ENCODE data around the gene CTDNEP1. TPM values are rescaled to one million over a fixed set of nuclear protein-coding genes. Genes with fewer than 3 reads are reported as not detected.

The CTDNEP1 gene
- polyA plus RNA-seq, 4 donors, result 70.0 to 132 (median 89.3) TPM

GRCh38 chr17:7292729-7293128 lies 41.2 kb upstream of the CTDNEP1 start:
- H3K4me3 ChIP-seq (ENCODE audit: low read depth in 1 of 3, low read length in 3 of 3), result no peak overlapping the region
- 19 to 25% (median 24%) methylated on average over 6 of the region's 6 CpGs for WGBS, 3 donors
- H3K27ac ChIP-seq (ENCODE audit: low read depth in 1 of 3, low read length in 2 of 3), result peak overlapping the region in 1 of 3 donors; percentile 30
- peaks cover 0 to 6% of the 10 kb centered on the region in 2 donors for H3K9me3 ChIP-seq (ENCODE audit: control insufficient read depth in 2 of 2, insufficient read depth in 1 of 2, low read depth in 1 of 2, low read length in 1 of 2)
- H3K27me3 ChIP-seq (ENCODE audit: control insufficient read depth in 3 of 3, insufficient read depth in 3 of 3, low read length in 3 of 3), result peaks cover 0 to 16% (median 7%) of the 10 kb centered on the region in 3 donors
- H3K36me3 ChIP-seq (ENCODE audit: control insufficient read depth in 3 of 3, insufficient read depth in 2 of 3, low read depth in 1 of 3, low read length in 3 of 3), result no peaks in the 10 kb centered on the region
- no peak for FAIRE-seq
- DNase-seq, result peak in 1 of 2 donors; percentile 53
- H3K4me1 ChIP-seq (ENCODE audit: control insufficient read depth in 3 of 3, insufficient read depth in 2 of 3, low read depth in 1 of 3, low read length in 2 of 3), result peaks cover 0 to 30% (median 10%) of the 10 kb centered on the region in 3 donors

- Histone ChIP-seq H3K27ac (ENCODE audit: low read depth in 1 of 3, low read length in 2 of 3) (no peak overlapping the region), H3K9me3 (ENCODE audit: control insufficient read depth in 2 of 2, insufficient read depth in 1 of 2, low read depth in 1 of 2, low read length in 1 of 2) (peaks cover 0 to 6% of the 10 kb centered on the region in 2 donors), H3K27me3 (ENCODE audit: control insufficient read depth in 3 of 3, insufficient read depth in 3 of 3, low read length in 3 of 3) (peaks cover 0 to 16% (median 9%) of the 10 kb centered on the region in 3 donors), H3K36me3 (ENCODE audit: control insufficient read depth in 3 of 3, insufficient read depth in 2 of 3, low read depth in 1 of 3, low read length in 3 of 3) (no peaks in the 10 kb centered on the region), H3K4me3 (ENCODE audit: low read depth in 1 of 3, low read length in 3 of 3) (no peak overlapping the region), H3K4me1 (ENCODE audit: control insufficient read depth in 3 of 3, insufficient read depth in 2 of 3, low read depth in 1 of 3, low read length in 2 of 3) (peaks cover 0 to 30% (median 10%) of the 10 kb centered on the region in 3 donors)
- 28 to 58% (median 57%) methylated on average over 2 of the region's 2 CpGs for WGBS, 3 donors
- DNase-seq, result no peak
- FAIRE-seq, result no peak
Measured at GRCh38 chr17:7292194-7292593, 40.7 kb upstream of the CTDNEP1 start.

DNA sequence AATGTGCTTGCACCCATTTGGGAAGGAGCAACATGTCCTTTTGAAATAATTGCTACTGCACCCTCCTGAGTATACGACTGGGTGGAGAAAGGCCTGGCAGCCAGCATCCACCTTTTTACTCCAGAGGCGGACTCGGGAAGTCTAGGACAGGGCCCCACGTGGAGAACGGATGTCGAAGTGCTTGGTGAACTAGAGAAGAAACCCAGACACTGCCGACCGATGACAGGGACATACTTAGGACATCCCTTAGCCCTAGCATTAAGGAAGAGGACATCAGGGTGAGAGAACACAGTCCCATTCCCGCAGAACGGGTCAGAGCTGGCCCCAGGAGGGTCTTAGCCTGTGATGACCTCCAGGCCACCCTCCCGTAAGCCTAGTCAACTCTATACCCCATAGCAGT lies 39.2 kb upstream of the CTDNEP1 start:
- DNase-seq (no peak), FAIRE-seq (no peak)

GRCh38 chr17:7290166-7290565 lies 38.6 kb upstream of the CTDNEP1 start:
- DNase-seq, result no peak
- Histone ChIP-seq H3K36me3 (ENCODE audit: control insufficient read depth in 3 of 3, insufficient read depth in 2 of 3, low read depth in 1 of 3, low read length in 3 of 3) (no peaks in the 10 kb centered on the region), H3K9me3 (ENCODE audit: control insufficient read depth in 2 of 2, insufficient read depth in 1 of 2, low read depth in 1 of 2, low read length in 1 of 2) (peaks cover 0 to 6% of the 10 kb centered on the region in 2 donors), H3K4me3 (ENCODE audit: low read depth in 1 of 3, low read length in 3 of 3) (no peak overlapping the region), H3K27me3 (ENCODE audit: control insufficient read depth in 3 of 3, insufficient read depth in 3 of 3, low read length in 3 of 3) (peaks cover 0 to 9% (median 8%) of the 10 kb centered on the region in 3 donors), H3K27ac (ENCODE audit: low read depth in 1 of 3, low read length in 2 of 3) (no peak overlapping the region), H3K4me1 (ENCODE audit: control insufficient read depth in 3 of 3, insufficient read depth in 2 of 3, low read depth in 1 of 3, low read length in 2 of 3) (peaks cover 0 to 23% (median 10%) of the 10 kb centered on the region in 3 donors)
- FAIRE-seq, result no peak
- WGBS, 3 donors, result 93 to 94% (median 93%) methylated on average over 19 of the region's 19 CpGs

More for the DNA sequence above, 39.2 kb upstream of the CTDNEP1 start:
- WGBS, 3 donors, result 77 to 88% (median 79%) methylated on average over 11 of the region's 11 CpGs
- Histone ChIP-seq H3K27ac (ENCODE audit: low read depth in 1 of 3, low read length in 2 of 3) (no peak overlapping the region), H3K4me1 (ENCODE audit: control insufficient read depth in 3 of 3, insufficient read depth in 2 of 3, low read depth in 1 of 3, low read length in 2 of 3) (peaks cover 0 to 23% (median 10%) of the 10 kb centered on the region in 3 donors), H3K9me3 (ENCODE audit: control insufficient read depth in 2 of 2, insufficient read depth in 1 of 2, low read depth in 1 of 2, low read length in 1 of 2) (peaks cover 0 to 6% of the 10 kb centered on the region in 2 donors), H3K4me3 (ENCODE audit: low read depth in 1 of 3, low read length in 3 of 3) (no peak overlapping the region), H3K36me3 (ENCODE audit: control insufficient read depth in 3 of 3, insufficient read depth in 2 of 3, low read depth in 1 of 3, low read length in 3 of 3) (no peaks in the 10 kb centered on the region), H3K27me3 (ENCODE audit: control insufficient read depth in 3 of 3, insufficient read depth in 3 of 3, low read length in 3 of 3) (peaks cover 0 to 11% (median 9%) of the 10 kb centered on the region in 3 donors)

DNA sequence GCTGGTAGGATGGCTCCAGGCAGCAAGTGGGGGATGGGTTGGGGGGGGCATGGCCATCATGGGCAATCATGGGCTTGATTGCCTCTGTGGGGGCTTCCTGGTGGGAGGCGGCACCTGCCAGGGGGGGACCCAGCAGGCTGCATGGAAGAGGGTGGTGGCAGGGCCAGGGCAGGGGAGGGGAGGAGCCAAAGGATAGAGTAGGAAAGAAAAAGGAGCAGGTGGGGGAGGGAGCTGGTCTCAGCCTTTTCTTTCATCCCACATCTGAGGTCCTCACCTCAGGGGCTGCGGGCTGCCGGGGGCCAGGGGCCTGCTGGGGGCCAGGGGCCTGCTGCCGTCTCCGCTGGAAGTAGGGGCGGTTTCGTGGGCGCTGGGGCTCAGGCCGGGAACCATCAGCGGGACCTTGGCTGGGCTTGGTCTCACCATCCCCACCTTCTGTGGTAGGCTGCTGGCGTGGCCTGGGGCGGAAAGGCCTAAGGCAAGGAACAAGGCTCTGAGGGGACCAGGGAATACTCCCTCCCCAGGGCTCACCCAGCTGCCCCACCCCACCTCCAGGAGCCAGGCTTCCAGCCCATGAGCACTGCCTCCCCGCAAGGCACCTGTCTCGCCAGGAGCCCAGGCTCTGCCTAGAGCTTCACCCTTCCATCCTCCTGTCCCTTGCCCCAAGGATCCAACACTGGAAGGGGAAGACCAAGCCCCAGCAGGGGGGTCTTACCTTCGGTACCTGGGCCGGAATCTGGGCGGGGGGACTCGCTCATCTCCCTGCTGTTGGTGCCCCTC lies 37.9 kb upstream of the CTDNEP1 start:
- Histone ChIP-seq H3K9me3 (ENCODE audit: control insufficient read depth in 2 of 2, insufficient read depth in 1 of 2, low read depth in 1 of 2, low read length in 1 of 2) (peaks cover 0 to 6% of the 10 kb centered on the region in 2 donors), H3K4me1 (ENCODE audit: control insufficient read depth in 3 of 3, insufficient read depth in 2 of 3, low read depth in 1 of 3, low read length in 2 of 3) (peaks cover 0 to 18% (median 10%) of the 10 kb centered on the region in 3 donors), H3K4me3 (ENCODE audit: low read depth in 1 of 3, low read length in 3 of 3) (no peak overlapping the region), H3K27me3 (ENCODE audit: control insufficient read depth in 3 of 3, insufficient read depth in 3 of 3, low read length in 3 of 3) (peaks cover 0 to 9% (median 3%) of the 10 kb centered on the region in 3 donors), H3K36me3 (ENCODE audit: control insufficient read depth in 3 of 3, insufficient read depth in 2 of 3, low read depth in 1 of 3, low read length in 3 of 3) (no peaks in the 10 kb centered on the region), H3K27ac (ENCODE audit: low read depth in 1 of 3, low read length in 2 of 3) (no peak overlapping the region)
- FAIRE-seq, result no peak
- no peak for DNase-seq
- 84 to 95% (median 90%) methylated on average over 17 to 18 of the region's 18 CpGs for WGBS, 3 donors

GRCh38 chr17:7285679-7286078 lies 34.1 kb upstream of the CTDNEP1 start:
- no peak overlapping the region for H3K27ac ChIP-seq (ENCODE audit: low read depth in 1 of 3, low read length in 2 of 3)
- FAIRE-seq (no peak), DNase-seq (no peak)
- no peaks in the 10 kb centered on the region for H3K36me3 ChIP-seq (ENCODE audit: control insufficient read depth in 3 of 3, insufficient read depth in 2 of 3, low read depth in 1 of 3, low read length in 3 of 3)
- H3K4me3 ChIP-seq (ENCODE audit: low read depth in 1 of 3, low read length in 3 of 3), result no peak overlapping the region
- H3K9me3 ChIP-seq (ENCODE audit: control insufficient read depth in 2 of 2, insufficient read depth in 1 of 2, low read depth in 1 of 2, low read length in 1 of 2), result no peaks in the 10 kb centered on the region
- H3K4me1 ChIP-seq (ENCODE audit: control insufficient read depth in 3 of 3, insufficient read depth in 2 of 3, low read depth in 1 of 3, low read length in 2 of 3), result peaks cover 0 to 19% (median 0%) of the 10 kb centered on the region in 3 donors
- 91 to 92% (median 92%) methylated on average over 12 of the region's 12 CpGs for WGBS, 3 donors
- H3K27me3 ChIP-seq (ENCODE audit: control insufficient read depth in 3 of 3, insufficient read depth in 3 of 3, low read length in 3 of 3), result peaks cover 0 to 17% (median 2%) of the 10 kb centered on the region in 3 donors

GRCh38 chr17:7284911-7285310 lies 33.4 kb upstream of the CTDNEP1 start:
- 80 to 92% (median 87%) methylated on average over 16 of the region's 16 CpGs for WGBS, 3 donors
- no peak for FAIRE-seq
- H3K4me3 ChIP-seq (ENCODE audit: low read depth in 1 of 3, low read length in 3 of 3), result no peak overlapping the region
- no peak for DNase-seq
- H3K36me3 ChIP-seq (ENCODE audit: control insufficient read depth in 3 of 3, insufficient read depth in 2 of 3, low read depth in 1 of 3, low read length in 3 of 3), result no peaks in the 10 kb centered on the region
- H3K27ac ChIP-seq (ENCODE audit: low read depth in 1 of 3, low read length in 2 of 3), result no peak overlapping the region
- peaks cover 0 to 26% (median 0%) of the 10 kb centered on the region in 3 donors for H3K4me1 ChIP-seq (ENCODE audit: control insufficient read depth in 3 of 3, insufficient read depth in 2 of 3, low read depth in 1 of 3, low read length in 2 of 3)
- peaks cover 0 to 17% (median 2%) of the 10 kb centered on the region in 3 donors for H3K27me3 ChIP-seq (ENCODE audit: control insufficient read depth in 3 of 3, insufficient read depth in 3 of 3, low read length in 3 of 3)
- no peaks in the 10 kb centered on the region for H3K9me3 ChIP-seq (ENCODE audit: control insufficient read depth in 2 of 2, insufficient read depth in 1 of 2, low read depth in 1 of 2, low read length in 1 of 2)

DNA sequence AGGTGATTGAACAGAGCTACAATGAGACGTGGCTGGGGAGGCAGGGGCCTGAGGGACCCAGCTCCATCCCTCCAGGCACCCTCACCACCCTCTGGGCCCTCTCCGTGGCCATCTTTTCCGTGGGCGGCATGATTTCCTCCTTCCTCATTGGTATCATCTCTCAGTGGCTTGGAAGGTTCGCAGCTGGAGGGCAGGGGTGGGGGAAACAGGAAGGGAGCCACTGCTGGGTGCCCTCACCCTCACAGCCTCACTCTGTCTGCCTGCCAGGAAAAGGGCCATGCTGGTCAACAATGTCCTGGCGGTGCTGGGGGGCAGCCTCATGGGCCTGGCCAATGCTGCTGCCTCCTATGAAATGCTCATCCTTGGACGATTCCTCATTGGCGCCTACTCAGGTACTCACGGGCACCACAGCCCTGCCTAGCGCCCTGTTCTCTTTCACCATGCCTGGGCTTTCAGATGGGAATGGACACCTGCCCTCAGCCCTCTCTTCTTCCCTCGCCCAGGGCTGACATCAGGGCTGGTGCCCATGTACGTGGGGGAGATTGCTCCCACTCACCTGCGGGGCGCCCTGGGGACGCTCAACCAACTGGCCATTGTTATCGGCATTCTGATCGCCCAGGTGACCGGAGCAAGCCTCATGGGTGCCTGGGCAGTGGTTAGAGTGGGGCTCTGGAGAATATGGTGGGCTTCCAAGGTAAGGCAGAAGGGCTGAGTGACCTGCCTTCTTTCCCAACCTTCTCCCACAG lies 32.1 kb upstream of the CTDNEP1 start:
- FAIRE-seq, result no peak
- Histone ChIP-seq H3K4me1 (ENCODE audit: control insufficient read depth in 3 of 3, insufficient read depth in 2 of 3, low read depth in 1 of 3, low read length in 2 of 3) (peaks cover 0 to 30% (median 0%) of the 10 kb centered on the region in 3 donors), H3K27ac (ENCODE audit: low read depth in 1 of 3, low read length in 2 of 3) (no peak overlapping the region), H3K27me3 (ENCODE audit: control insufficient read depth in 3 of 3, insufficient read depth in 3 of 3, low read length in 3 of 3) (peaks cover 0 to 17% (median 2%) of the 10 kb centered on the region in 3 donors), H3K4me3 (ENCODE audit: low read depth in 1 of 3, low read length in 3 of 3) (no peak overlapping the region), H3K36me3 (ENCODE audit: control insufficient read depth in 3 of 3, insufficient read depth in 2 of 3, low read depth in 1 of 3, low read length in 3 of 3) (no peaks in the 10 kb centered on the region), H3K9me3 (ENCODE audit: control insufficient read depth in 2 of 2, insufficient read depth in 1 of 2, low read depth in 1 of 2, low read length in 1 of 2) (no peaks in the 10 kb centered on the region)
- 85 to 87% (median 86%) methylated on average over 18 of the region's 18 CpGs for WGBS, 3 donors
- DNase-seq, result no peak

Measured in small intestine (tissue), 7 donors.